ENCODE results near the gene TGFBR2. TPM values are rescaled to one million over a fixed set of nuclear protein-coding genes. Genes with fewer than 3 reads are reported as not detected.

TGFBR2 gene
- total and polyA plus RNA-seq, 10 donors, result 18.2 to 322 (median 239) TPM

GRCh38 chr3:30681649-30682211 is 75.3 kb downstream of the TGFBR2 start:
- peak; percentile 86 for DNase-seq
- H3K36me3 ChIP-seq, result peaks cover 0 to 100% (median 42%) of the 10 kb centered on the region in 6 donors
- peaks cover 40 to 99% (median 76%) of the 10 kb centered on the region in 6 donors for H3K4me1 ChIP-seq
- H3K9me3 ChIP-seq, result no peaks in the 10 kb centered on the region
- intact Hi-C loops (cut with DNase I; ENCODE audit: low total_unique reads), result no loop called here
- peak overlapping the region; percentile 54 to 84 (median 80) for H3K27ac ChIP-seq
- H3K27me3 ChIP-seq (replicated peaks in 1 of 7), result no peaks in the 10 kb centered on the region
- 37 to 51% (median 39%) methylated on average over 6 of the region's 6 CpGs for WGBS, 5 donors
- no peak overlapping the region for H3K4me3 ChIP-seq
- peak; percentile 85 to 91 (median 89) for TF ChIP-seq POLR2AphosphoS5 (IDR thresholded peaks at IDR 0.05)
- no peak for TF ChIP-seq POLR2A (IDR thresholded peaks at IDR 0.05)

GRCh38 chr3:30682434-30683155 is 76.2 kb downstream of the TGFBR2 start:
- Histone ChIP-seq H3K27ac (peak overlapping the region; percentile 54 to 84 (median 80)), H3K4me3 (no peak overlapping the region), H3K27me3 (replicated peaks in 1 of 7) (no peaks in the 10 kb centered on the region), H3K36me3 (peaks cover 0 to 100% (median 38%) of the 10 kb centered on the region in 6 donors), H3K9me3 (no peaks in the 10 kb centered on the region), H3K4me1 (peaks cover 40 to 99% (median 75%) of the 10 kb centered on the region in 6 donors)
- no peak for DNase-seq
- no peak for TF ChIP-seq POLR2A (IDR thresholded peaks at IDR 0.05)
- TF ChIP-seq POLR2AphosphoS5 (IDR thresholded peaks at IDR 0.05), result peak in 1 of 3 donors; percentile 47
- WGBS, 5 donors, result 37 to 59% (median 56%) methylated on average over 1 of the region's 1 CpG
- intact Hi-C loops (cut with DNase I; ENCODE audit: low total_unique reads), result no loop called here

- Histone ChIP-seq H3K27me3 (replicated peaks in 1 of 7) (no peaks in the 10 kb centered on the region), H3K4me3 (no peak overlapping the region), H3K27ac (peak overlapping the region in 7 of 8 donors; percentile 65 to 84 (median 80)), H3K36me3 (peaks cover 0 to 100% (median 38%) of the 10 kb centered on the region in 6 donors), H3K4me1 (peaks cover 42 to 100% (median 82%) of the 10 kb centered on the region in 6 donors), H3K9me3 (no peaks in the 10 kb centered on the region)
- TF ChIP-seq POLR2AphosphoS5 (IDR thresholded peaks at IDR 0.05) (peak in 1 of 3 donors; percentile 17), POLR2A (IDR thresholded peaks at IDR 0.05) (no peak), CTCF (IDR thresholded peaks at IDR 0.05 in 8 of 11, conservative IDR thresholded peaks at IDR 0.05 in 3 of 11) (no peak)
- 73 to 88% (median 86%) methylated on average over 2 to 3 of the region's 3 CpGs for WGBS, 5 donors
- intact Hi-C loops (cut with DNase I; ENCODE audit: low total_unique reads), result no loop called here
- no peak for DNase-seq
Observed at GRCh38 chr3:30683769-30684168, 77.4 kb downstream of the TGFBR2 start.

GRCh38 chr3:30684356-30684755 is 78.0 kb downstream of the TGFBR2 start:
- peaks cover 46 to 100% (median 84%) of the 10 kb centered on the region in 6 donors for H3K4me1 ChIP-seq
- intact Hi-C loops (cut with DNase I; ENCODE audit: low total_unique reads), result no loop called here

More at GRCh38 chr3:30684356-30684755, 78.0 kb downstream of the TGFBR2 start:
- 45 to 85% (median 75%) methylated on average over 3 of the region's 3 CpGs for WGBS, 5 donors
- DNase-seq, result no peak
- no peaks in the 10 kb centered on the region for H3K27me3 ChIP-seq (replicated peaks in 1 of 7)
- no peak for TF ChIP-seq CTCF (IDR thresholded peaks at IDR 0.05 in 8 of 11, conservative IDR thresholded peaks at IDR 0.05 in 3 of 11)
- no peak for TF ChIP-seq POLR2A (IDR thresholded peaks at IDR 0.05)
- TF ChIP-seq POLR2AphosphoS5 (IDR thresholded peaks at IDR 0.05), result no peak
- H3K4me3 ChIP-seq, result no peak overlapping the region
- peak overlapping the region in 7 of 8 donors; percentile 37 to 83 (median 79) for H3K27ac ChIP-seq
- H3K36me3 ChIP-seq, result peaks cover 0 to 100% (median 35%) of the 10 kb centered on the region in 6 donors
- no peaks in the 10 kb centered on the region for H3K9me3 ChIP-seq
